ENCODE data around the gene MANSC4.

MANSC4 gene

GRCh38 chr12:27818401-27818918 lies 38.4 kb upstream of the MANSC4 start:
- no peak for TF ChIP-seq POLR2A (IDR thresholded peaks at IDR 0.05; ENCODE audit: low read depth, low read length)
- TF ChIP-seq POLR2AphosphoS5 (IDR thresholded peaks at IDR 0.05; ENCODE audit: low read depth, low read length) = no peak
- no peak for TF ChIP-seq POU2F2 (IDR thresholded peaks at IDR 0.05; ENCODE audit: low read depth, low read length)
- no peak for TF ChIP-seq SPI1 (IDR thresholded peaks at IDR 0.05; ENCODE audit: low read depth, low read length)
- no peak for TF ChIP-seq PAX5 (IDR thresholded peaks at IDR 0.05; ENCODE audit: insufficient read depth, low read length, severe bottlenecking)
- TF ChIP-seq TAF1 (IDR thresholded peaks at IDR 0.05; ENCODE audit: low read depth, low read length) = no peak
- DNase-seq (ENCODE audit: insufficient read length, low spot score) (no peak), FAIRE-seq (no peak)

DNA sequence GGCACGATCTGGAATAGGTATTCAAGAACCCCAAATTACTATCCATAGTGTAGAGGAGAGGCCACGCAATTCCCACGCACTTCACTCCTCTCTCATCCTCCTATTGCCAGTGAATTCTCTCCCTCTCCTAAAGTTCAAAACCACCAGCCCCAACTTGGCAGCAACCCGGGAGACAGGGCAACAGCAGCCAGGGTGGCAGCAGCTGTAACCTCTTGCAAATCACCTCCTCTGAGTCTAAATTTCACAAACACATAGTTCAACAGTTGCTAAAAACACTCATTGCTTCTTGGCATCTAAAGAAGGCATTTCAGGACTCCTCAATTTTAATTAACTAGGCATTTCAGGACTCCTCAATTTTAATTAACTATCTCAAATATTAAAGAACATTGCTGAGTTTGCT lies 37.7 kb upstream of the MANSC4 start:
- no peak for FAIRE-seq
- no peak for TF ChIP-seq POLR2AphosphoS5 (IDR thresholded peaks at IDR 0.05; ENCODE audit: low read depth, low read length)
- no peak for TF ChIP-seq POLR2A (IDR thresholded peaks at IDR 0.05; ENCODE audit: low read depth, low read length)
- no peak for TF ChIP-seq POU2F2 (IDR thresholded peaks at IDR 0.05; ENCODE audit: low read depth, low read length)
- TF ChIP-seq TAF1 (IDR thresholded peaks at IDR 0.05; ENCODE audit: low read depth, low read length) = no peak
- TF ChIP-seq SPI1 (IDR thresholded peaks at IDR 0.05; ENCODE audit: low read depth, low read length) = no peak
- TF ChIP-seq PAX5 (IDR thresholded peaks at IDR 0.05; ENCODE audit: insufficient read depth, low read length, severe bottlenecking) = no peak
- DNase-seq (ENCODE audit: insufficient read length, low spot score) = no peak

DNA sequence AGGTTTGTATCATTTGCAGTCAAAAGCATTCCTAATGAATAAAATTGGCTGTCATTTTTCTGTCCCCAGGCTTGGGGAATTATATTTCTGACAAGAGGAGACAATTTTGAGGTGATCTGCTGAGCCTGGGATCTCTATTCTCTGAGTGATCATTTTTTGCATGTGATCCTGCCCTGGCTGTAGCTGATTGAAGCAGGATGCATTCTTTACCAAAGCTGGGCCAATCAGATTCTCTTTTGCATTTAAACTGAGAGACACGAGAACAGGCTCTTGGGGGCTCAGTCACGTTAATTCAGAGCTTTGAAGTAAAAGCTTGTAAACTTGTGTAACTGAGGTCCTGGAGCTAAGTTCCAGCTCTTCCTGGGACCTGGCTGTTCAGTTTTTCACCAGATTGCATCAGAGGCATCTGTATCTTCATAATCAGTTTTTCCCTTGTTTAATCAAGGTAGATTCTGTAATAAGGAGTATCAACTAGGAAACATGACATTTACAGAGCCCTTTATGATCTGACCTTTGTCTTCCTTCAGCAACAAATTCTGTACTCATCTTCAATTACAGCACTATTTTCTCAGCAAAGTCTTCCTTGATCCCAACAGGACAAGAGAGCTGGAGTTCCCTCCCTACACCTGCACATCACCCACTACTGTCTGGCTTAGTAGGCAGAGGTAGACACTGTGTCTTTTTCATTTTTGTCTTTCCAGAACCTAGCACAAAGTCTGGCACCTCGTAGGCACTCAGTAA lies 35.0 kb upstream of the MANSC4 start:
- DNase-seq (ENCODE audit: insufficient read length, low spot score) = no peak
- TF ChIP-seq POU2F2 (IDR thresholded peaks at IDR 0.05; ENCODE audit: low read depth, low read length) (no peak), PAX5 (IDR thresholded peaks at IDR 0.05; ENCODE audit: insufficient read depth, low read length, severe bottlenecking) (no peak)
- no peak for FAIRE-seq

DNA sequence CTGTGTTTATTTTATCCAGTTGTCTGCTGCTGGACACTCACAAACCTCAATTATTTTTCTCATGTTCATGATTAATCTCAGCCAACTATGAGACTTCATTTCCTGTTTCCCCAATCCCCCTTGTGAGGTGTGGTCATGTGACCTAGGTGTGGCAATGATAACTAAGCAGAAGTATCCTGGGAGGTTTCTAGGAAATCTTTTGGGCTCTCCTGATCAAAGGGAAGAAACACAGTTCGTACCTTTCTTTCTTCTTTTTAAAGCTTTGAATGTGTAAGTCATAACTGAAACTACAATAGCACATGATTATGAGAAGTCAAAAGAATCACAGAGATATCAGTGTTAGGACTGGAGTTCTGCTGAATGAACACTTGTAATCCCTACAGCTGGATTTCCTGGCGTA lies 34.4 kb upstream of the MANSC4 start:
- no peak for TF ChIP-seq POU2F2 (IDR thresholded peaks at IDR 0.05; ENCODE audit: low read depth, low read length)
- no peak for TF ChIP-seq TAF1 (IDR thresholded peaks at IDR 0.05; ENCODE audit: low read depth, low read length)
- no peak for TF ChIP-seq SPI1 (IDR thresholded peaks at IDR 0.05; ENCODE audit: low read depth, low read length)
- TF ChIP-seq POLR2A (IDR thresholded peaks at IDR 0.05; ENCODE audit: low read depth, low read length) = no peak
- TF ChIP-seq POLR2AphosphoS5 (IDR thresholded peaks at IDR 0.05; ENCODE audit: low read depth, low read length) = no peak
- TF ChIP-seq PAX5 (IDR thresholded peaks at IDR 0.05; ENCODE audit: insufficient read depth, low read length, severe bottlenecking) = no peak
- no peak for FAIRE-seq
- no peak for DNase-seq (ENCODE audit: insufficient read length, low spot score)

DNA sequence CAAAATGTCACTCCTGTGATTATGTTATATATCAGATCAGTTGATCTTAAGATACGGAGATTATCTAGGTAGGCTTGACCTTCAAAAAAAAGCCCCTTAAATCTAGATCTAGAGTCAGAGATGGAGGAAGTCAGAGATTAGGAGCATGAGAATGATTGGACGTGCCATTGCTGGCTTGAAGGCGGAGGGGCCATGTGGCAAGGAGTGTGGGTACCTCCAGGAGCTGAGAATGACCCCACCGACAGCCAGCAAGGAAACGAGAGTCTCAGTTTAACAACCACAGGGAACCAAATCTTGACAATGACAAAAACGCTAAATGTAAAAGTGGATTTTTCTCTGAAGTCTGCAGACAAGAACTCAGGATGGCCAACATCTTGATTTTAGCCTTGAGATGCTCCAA lies 32.5 kb upstream of the MANSC4 start:
- DNase-seq (ENCODE audit: insufficient read length, low spot score) (no peak), FAIRE-seq (no peak)
- TF ChIP-seq POU2F2 (IDR thresholded peaks at IDR 0.05; ENCODE audit: low read depth, low read length) (no peak), POLR2AphosphoS5 (IDR thresholded peaks at IDR 0.05; ENCODE audit: low read depth, low read length) (no peak), SPI1 (IDR thresholded peaks at IDR 0.05; ENCODE audit: low read depth, low read length) (no peak), PAX5 (IDR thresholded peaks at IDR 0.05; ENCODE audit: insufficient read depth, low read length, severe bottlenecking) (no peak), TAF1 (IDR thresholded peaks at IDR 0.05; ENCODE audit: low read depth, low read length) (no peak), POLR2A (IDR thresholded peaks at IDR 0.05; ENCODE audit: low read depth, low read length) (no peak)

GRCh38 chr12:27810756-27811155 lies 30.7 kb upstream of the MANSC4 start:
- no peak for TF ChIP-seq PAX5 (IDR thresholded peaks at IDR 0.05; ENCODE audit: insufficient read depth, low read length, severe bottlenecking)
- TF ChIP-seq TAF1 (IDR thresholded peaks at IDR 0.05; ENCODE audit: low read depth, low read length) = no peak
- no peak for TF ChIP-seq POU2F2 (IDR thresholded peaks at IDR 0.05; ENCODE audit: low read depth, low read length)
- TF ChIP-seq POLR2AphosphoS5 (IDR thresholded peaks at IDR 0.05; ENCODE audit: low read depth, low read length) = no peak
- FAIRE-seq (no peak), DNase-seq (ENCODE audit: insufficient read length, low spot score) (no peak)

- FAIRE-seq = no peak
- DNase-seq (ENCODE audit: insufficient read length, low spot score) = no peak
- TF ChIP-seq POLR2A (IDR thresholded peaks at IDR 0.05; ENCODE audit: low read depth, low read length) = no peak
- TF ChIP-seq SPI1 (IDR thresholded peaks at IDR 0.05; ENCODE audit: low read depth, low read length) = no peak
- no peak for TF ChIP-seq TAF1 (IDR thresholded peaks at IDR 0.05; ENCODE audit: low read depth, low read length)
- no peak for TF ChIP-seq POU2F2 (IDR thresholded peaks at IDR 0.05; ENCODE audit: low read depth, low read length)
- TF ChIP-seq PAX5 (IDR thresholded peaks at IDR 0.05; ENCODE audit: insufficient read depth, low read length, severe bottlenecking) = no peak
- no peak for TF ChIP-seq POLR2AphosphoS5 (IDR thresholded peaks at IDR 0.05; ENCODE audit: low read depth, low read length)
Measured at GRCh38 chr12:27808841-27809240, 28.8 kb upstream of the MANSC4 start.

DNA sequence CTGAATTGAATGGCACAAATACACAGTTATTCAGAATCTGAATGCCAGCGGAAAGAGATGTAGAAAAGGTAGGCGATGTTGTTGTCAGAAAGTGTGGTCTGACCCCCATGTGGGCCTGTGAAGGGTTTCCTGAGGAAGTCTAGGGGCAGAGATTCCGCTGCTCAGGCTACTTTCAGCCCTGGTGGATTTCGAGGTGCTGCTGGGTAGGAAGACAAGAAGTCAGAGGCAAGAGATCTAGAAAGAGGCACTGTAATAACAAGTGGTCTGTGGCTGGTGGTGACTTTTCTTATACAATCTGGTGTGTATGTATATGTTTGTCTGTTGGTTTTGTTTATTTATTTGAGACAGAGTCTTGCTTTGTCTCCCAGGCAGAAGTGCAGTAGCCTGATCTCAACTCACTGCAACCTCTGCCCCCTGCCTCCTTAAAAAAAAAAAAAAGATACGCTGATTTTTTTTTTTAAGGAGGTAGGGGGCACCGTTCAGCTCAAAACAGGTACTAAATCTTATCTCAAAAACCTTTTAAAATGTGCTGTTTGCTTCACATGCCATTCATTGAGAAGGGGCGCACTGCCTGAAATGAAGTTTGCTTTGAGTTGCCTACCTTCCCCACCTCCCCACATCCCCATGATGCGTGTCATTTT lies 27.1 kb upstream of the MANSC4 start:
- TF ChIP-seq POLR2A (IDR thresholded peaks at IDR 0.05; ENCODE audit: low read depth, low read length) (no peak), SPI1 (IDR thresholded peaks at IDR 0.05; ENCODE audit: low read depth, low read length) (no peak), POU2F2 (IDR thresholded peaks at IDR 0.05; ENCODE audit: low read depth, low read length) (no peak), POLR2AphosphoS5 (IDR thresholded peaks at IDR 0.05; ENCODE audit: low read depth, low read length) (no peak), TAF1 (IDR thresholded peaks at IDR 0.05; ENCODE audit: low read depth, low read length) (no peak), PAX5 (IDR thresholded peaks at IDR 0.05; ENCODE audit: insufficient read depth, low read length, severe bottlenecking) (no peak)
- DNase-seq (ENCODE audit: insufficient read length, low spot score) (no peak), FAIRE-seq (no peak)

GRCh38 chr12:27806259-27806658 lies 26.2 kb upstream of the MANSC4 start:
- DNase-seq (ENCODE audit: insufficient read length, low spot score) (no peak), FAIRE-seq (no peak)
- TF ChIP-seq TAF1 (IDR thresholded peaks at IDR 0.05; ENCODE audit: low read depth, low read length) (no peak), POLR2A (IDR thresholded peaks at IDR 0.05; ENCODE audit: low read depth, low read length) (no peak), SPI1 (IDR thresholded peaks at IDR 0.05; ENCODE audit: low read depth, low read length) (no peak), POU2F2 (IDR thresholded peaks at IDR 0.05; ENCODE audit: low read depth, low read length) (no peak), PAX5 (IDR thresholded peaks at IDR 0.05; ENCODE audit: insufficient read depth, low read length, severe bottlenecking) (no peak), POLR2AphosphoS5 (IDR thresholded peaks at IDR 0.05; ENCODE audit: low read depth, low read length) (no peak)

All from GM12891 (cell line).